HepG2 (cell line): ENCODE measurements around the gene FAM131A. TPM values are rescaled to one million over a fixed set of nuclear protein-coding genes. Genes with fewer than 3 reads are reported as not detected.
A peak's percentile ranks its signal among the peaks of the same experiment; 100 is the strongest.

Experiments
- NR2F6 ChIP-seq, 2 experiments: IDR thresholded peaks; 2 replicates each; pipeline ENCODE4 v1.6.1; 2016; ENCODE audit warnings: antibody characterized with exemption in 1 of 2, mild to moderate bottlenecking in 1 of 2
- SNAI1 ChIP-seq: sonication (generic); formaldehyde crosslinking; IDR thresholded peaks from 2 replicates; pipeline ENCODE4 v1.5.0; 2020; ENCODE audit warnings: mild to moderate bottlenecking, missing genetic modification reagents, borderline replicate concordance
- USF2 ChIP-seq, 2 experiments: sonication (generic) in 1 of 2; formaldehyde crosslinking in 1 of 2; IDR thresholded peaks; 2 replicates each; pipeline versions ENCODE4 v1.5.1 to v1.6.1; 2011 to 2020; ENCODE audit warnings: borderline replicate concordance in 1 of 2, low read depth in 1 of 2, low read length in 1 of 2, mild to moderate bottlenecking in 1 of 2, missing genetic modification reagents in 1 of 2, moderate library complexity in 1 of 2
- ZNF17 ChIP-seq: sonication (generic); formaldehyde crosslinking; IDR thresholded peaks from 2 replicates; pipeline ENCODE4 v1.5.0; 2020; ENCODE audit warnings: mild to moderate bottlenecking, missing genetic modification reagents
- ZNF264 ChIP-seq: sonication (generic); formaldehyde crosslinking; IDR thresholded peaks from 2 replicates; pipeline ENCODE4 v1.4.0; 2020; ENCODE audit warnings: missing genetic modification reagents
- ZNF639 ChIP-seq: conservative IDR thresholded peaks from 2 replicates; pipeline ENCODE4 v1.6.1; 2018; ENCODE audit warnings: missing genetic modification reagents
- polyA plus RNA-seq, 8 experiments: library from polyadenylated mRNA; depleted of rRNA in 3 of 8; stranded (reverse) in 7 of 8; unstranded in 1 of 8; fragments of >200 nt; fragmentation: Illumina TruSeq in 4 of 8; extraction: Trizol in 4 of 8; gene quantifications; 2 replicates each; pipeline versions ENCODE4 v1.2.1 to v1.2.3, GENCODE V29; 2011 to 2016; ENCODE audit warnings: low read depth in 4 of 8, missing spikeins in 1 of 8, mixed read lengths in 1 of 8; ENCODE audit not compliant: insufficient read depth in 1 of 8
- total RNA-seq, 5 experiments: library from RNA; depleted of rRNA; stranded (reverse); fragments of >200 nt; fragmentation: Illumina TruSeq; extraction: Trizol; gene quantifications; 2 replicates each; pipeline ENCODE4 v1.2.3, GENCODE V29; 2016; ENCODE audit warnings: low read depth in 1 of 5
- TF ChIP-seq, protein P1 (sequence below): sonication (generic); formaldehyde crosslinking; IDR thresholded peaks from 2 replicates; pipeline ENCODE4 v1.4.0; 2020; ENCODE audit warnings: missing genetic modification reagents
- TF ChIP-seq, protein P2 (sequence below): sonication (generic); formaldehyde crosslinking; IDR thresholded peaks from 2 replicates; pipeline ENCODE4 v1.4.0; 2020; ENCODE audit warnings: missing genetic modification reagents

Gene FAM131A
- total and polyA plus RNA-seq, 2 of the 13 experiments (the other 11 are each of a cell fraction or from before 2014, with no cell fraction given), result 9.2 to 9.3 TPM

DNA sequence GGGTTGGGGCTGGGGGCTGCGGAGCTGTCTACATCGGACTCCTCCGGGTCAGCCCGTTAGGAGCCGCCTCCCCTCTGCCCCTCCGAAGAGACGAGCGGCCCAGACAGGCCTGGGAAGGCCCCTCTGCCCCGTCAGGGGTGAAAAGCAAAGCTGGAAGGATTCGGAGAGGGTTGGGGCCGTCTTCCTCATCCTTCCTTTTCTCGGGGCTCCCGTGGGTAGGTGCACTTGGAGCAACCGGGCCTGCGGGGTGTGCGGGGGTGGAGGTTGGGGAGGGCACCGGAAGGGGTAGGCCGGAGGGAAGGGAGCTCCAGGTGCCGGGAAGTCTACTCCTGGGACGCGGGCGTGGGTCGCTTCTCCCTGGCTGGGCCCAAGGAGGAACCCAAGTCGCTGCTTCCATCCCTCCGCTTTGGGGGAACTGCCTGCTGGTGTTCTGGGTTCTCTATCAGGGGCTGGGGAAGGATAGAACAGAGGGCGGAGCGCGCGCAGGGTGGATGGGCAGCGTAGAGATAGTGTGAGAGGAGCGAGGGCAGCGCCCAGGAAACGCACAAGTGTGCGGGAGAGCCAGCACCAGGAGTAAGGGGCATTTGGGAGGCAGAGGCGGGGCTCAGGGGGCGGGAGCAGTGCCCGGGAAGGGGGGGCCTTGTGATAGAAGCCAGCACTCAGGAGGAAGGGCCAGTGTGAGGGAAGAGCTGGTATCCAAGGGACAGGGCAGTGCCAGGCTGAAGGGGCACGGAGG is 24.7 kb downstream of the FAM131A start (continued):
- TF ChIP-seq ZNF639 (0 out of 2 replicates have a peak, but pooled peaks have one; percentile 1), NR2F6 (IDR thresholded peaks at IDR 0.05) (no peak), NR2F6 (CRISPR knock-in tag; IDR thresholded peaks at IDR 0.05) (no peak), ZNF264 (no peak), ZNF17 (no peak), SNAI1 (no peak), USF2 (IDR thresholded peaks at IDR 0.05; ENCODE audit: low read depth, low read length) (no peak), USF2 (CRISPR knock-in tag; IDR thresholded peaks at IDR 0.05; ENCODE audit: borderline replicate concordance) (no peak)
- TF ChIP-seq, protein P1, sequence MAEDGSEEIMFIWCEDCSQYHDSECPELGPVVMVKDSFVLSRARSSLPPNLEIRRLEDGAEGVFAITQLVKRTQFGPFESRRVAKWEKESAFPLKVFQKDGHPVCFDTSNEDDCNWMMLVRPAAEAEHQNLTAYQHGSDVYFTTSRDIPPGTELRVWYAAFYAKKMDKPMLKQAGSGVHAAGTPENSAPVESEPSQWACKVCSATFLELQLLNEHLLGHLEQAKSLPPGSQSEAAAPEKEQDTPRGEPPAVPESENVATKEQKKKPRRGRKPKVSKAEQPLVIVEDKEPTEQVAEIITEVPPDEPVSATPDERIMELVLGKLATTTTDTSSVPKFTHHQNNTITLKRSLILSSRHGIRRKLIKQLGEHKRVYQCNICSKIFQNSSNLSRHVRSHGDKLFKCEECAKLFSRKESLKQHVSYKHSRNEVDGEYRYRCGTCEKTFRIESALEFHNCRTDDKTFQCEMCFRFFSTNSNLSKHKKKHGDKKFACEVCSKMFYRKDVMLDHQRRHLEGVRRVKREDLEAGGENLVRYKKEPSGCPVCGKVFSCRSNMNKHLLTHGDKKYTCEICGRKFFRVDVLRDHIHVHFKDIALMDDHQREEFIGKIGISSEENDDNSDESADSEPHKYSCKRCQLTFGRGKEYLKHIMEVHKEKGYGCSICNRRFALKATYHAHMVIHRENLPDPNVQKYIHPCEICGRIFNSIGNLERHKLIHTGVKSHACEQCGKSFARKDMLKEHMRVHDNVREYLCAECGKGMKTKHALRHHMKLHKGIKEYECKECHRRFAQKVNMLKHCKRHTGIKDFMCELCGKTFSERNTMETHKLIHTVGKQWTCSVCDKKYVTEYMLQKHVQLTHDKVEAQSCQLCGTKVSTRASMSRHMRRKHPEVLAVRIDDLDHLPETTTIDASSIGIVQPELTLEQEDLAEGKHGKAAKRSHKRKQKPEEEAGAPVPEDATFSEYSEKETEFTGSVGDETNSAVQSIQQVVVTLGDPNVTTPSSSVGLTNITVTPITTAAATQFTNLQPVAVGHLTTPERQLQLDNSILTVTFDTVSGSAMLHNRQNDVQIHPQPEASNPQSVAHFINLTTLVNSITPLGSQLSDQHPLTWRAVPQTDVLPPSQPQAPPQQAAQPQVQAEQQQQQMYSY (CRISPR knock-in tag), result 0 out of 2 replicates have a peak, but pooled peaks have one; percentile 19
- TF ChIP-seq, protein P2, sequence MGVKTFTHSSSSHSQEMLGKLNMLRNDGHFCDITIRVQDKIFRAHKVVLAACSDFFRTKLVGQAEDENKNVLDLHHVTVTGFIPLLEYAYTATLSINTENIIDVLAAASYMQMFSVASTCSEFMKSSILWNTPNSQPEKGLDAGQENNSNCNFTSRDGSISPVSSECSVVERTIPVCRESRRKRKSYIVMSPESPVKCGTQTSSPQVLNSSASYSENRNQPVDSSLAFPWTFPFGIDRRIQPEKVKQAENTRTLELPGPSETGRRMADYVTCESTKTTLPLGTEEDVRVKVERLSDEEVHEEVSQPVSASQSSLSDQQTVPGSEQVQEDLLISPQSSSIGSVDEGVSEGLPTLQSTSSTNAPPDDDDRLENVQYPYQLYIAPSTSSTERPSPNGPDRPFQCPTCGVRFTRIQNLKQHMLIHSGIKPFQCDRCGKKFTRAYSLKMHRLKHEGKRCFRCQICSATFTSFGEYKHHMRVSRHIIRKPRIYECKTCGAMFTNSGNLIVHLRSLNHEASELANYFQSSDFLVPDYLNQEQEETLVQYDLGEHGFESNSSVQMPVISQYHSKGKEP, result no peak
